Measurements from ENCODE around the gene FNDC1. TPM values are rescaled to one million over a fixed set of nuclear protein-coding genes. Genes with fewer than 3 reads are reported as not detected.

FNDC1 gene
- total RNA-seq, 4 donors from 2014 or later = 2.3 to 6.6 (median 4.6) TPM

DNA sequence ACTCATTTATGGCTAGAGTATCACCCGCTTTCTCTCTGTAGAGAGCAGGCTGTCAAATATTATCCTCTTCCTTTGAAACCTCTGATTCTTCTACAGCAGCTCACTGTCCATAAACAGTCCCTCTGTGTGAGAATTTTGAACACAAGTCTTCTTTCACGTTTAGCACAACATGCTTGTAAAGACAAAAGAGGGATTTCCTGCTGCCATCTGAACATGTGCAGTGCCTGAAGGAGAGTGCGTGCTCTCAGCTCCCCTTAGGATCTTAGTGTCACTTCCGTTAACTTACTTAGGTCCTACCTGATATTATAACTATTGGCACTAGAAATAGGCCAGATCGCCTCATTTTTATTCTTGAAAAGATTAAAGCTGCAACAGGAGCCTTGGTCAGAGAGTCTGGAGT is 50.9 kb downstream of the FNDC1 start:
- TF ChIP-seq, protein P1, sequence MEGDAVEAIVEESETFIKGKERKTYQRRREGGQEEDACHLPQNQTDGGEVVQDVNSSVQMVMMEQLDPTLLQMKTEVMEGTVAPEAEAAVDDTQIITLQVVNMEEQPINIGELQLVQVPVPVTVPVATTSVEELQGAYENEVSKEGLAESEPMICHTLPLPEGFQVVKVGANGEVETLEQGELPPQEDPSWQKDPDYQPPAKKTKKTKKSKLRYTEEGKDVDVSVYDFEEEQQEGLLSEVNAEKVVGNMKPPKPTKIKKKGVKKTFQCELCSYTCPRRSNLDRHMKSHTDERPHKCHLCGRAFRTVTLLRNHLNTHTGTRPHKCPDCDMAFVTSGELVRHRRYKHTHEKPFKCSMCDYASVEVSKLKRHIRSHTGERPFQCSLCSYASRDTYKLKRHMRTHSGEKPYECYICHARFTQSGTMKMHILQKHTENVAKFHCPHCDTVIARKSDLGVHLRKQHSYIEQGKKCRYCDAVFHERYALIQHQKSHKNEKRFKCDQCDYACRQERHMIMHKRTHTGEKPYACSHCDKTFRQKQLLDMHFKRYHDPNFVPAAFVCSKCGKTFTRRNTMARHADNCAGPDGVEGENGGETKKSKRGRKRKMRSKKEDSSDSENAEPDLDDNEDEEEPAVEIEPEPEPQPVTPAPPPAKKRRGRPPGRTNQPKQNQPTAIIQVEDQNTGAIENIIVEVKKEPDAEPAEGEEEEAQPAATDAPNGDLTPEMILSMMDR (IDR thresholded peaks at IDR 0.05; ENCODE audit: low read depth) = no peak

DNA sequence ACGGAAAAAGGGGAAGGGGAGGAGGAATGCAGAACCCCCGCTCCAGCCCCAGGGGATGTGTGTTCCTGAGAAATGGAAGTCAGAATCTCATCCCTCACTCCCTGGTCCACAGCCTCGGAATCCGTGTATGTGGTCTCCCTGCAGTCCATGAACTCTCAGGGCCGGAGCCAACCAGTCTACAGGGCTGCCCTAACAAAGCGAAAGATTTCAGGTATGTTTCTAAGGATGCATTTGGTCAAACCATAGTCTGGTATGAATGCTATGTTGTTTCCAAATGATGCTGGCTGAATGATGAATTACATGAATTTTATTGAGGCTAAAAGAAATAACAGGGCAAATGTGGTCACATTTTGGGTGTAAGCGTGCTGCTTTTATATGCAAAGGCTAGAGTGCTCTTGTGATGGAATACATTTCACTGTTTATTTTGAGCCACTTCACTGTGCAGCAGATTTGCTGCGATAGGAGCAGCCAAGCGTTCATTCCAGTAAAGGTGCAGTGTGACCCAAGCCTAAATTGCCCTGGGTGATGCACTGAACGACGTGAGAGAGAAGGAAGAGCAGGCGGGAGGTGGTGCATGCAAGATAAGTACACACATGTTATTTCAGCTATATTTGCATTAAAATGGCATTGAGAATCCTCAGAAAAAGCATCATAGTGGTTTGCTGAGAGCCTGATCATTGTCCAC is 52.4 kb downstream of the FNDC1 start:
- TF ChIP-seq, protein P1 (IDR thresholded peaks at IDR 0.05; ENCODE audit: low read depth) = no peak

DNA sequence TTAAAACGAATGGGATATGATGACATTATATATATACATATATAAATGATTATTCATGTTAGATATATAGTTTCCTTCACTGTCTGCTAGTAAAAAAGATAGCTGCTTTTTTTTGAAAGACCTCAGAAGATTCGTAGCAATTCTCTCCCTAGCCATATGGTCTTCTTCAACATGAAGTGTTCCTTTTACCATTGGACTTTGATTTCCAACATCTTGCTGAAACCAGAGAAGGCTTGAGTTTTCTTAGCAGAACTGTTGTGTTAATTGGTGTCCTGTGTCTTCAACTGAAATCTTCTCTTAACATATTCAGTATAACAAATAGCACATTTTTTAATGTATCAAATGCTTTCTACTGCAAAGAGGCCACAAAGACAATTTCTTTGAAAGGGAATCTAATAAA is 55.3 kb downstream of the FNDC1 start:
- TF ChIP-seq, protein P1 (IDR thresholded peaks at IDR 0.05; ENCODE audit: low read depth) = no peak

DNA sequence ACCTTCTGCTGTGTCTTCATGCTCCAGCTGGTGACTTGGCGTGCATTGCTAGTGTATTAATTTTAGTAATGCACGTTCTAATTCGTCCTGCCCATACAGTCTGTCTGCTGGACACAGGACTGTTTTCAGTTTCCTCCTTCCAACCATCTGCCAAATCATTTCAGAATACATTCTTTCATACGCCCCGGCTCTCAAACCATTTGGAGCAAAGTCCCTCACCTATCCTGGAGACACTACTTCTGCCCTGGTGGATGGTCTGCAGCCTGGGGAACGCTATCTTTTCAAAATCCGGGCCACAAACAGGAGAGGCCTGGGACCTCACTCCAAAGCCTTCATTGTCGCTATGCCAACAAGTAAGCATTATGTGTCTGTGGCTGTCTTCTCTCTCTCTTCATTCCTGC is 60.5 kb downstream of the FNDC1 start:
- TF ChIP-seq, protein P1 (IDR thresholded peaks at IDR 0.05; ENCODE audit: low read depth) = no peak

DNA sequence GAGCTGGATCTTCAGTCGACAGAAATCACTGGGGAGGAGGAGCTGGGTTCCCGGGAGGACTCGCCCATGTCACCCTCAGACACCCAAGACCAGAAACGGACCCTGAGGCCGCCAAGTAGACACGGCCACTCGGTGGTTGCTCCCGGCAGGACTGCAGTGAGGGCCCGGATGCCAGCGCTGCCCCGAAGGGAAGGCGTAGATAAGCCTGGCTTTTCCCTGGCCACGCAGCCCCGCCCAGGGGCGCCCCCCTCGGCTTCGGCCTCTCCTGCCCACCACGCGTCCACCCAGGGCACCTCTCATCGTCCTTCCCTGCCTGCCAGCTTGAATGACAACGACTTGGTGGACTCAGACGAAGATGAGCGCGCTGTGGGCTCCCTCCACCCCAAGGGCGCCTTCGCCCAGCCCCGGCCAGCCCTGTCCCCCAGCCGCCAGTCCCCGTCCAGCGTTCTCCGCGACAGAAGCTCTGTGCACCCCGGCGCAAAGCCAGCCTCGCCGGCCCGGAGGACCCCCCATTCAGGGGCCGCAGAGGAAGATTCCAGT is 63.0 kb downstream of the FNDC1 start:
- TF ChIP-seq, protein P1 (IDR thresholded peaks at IDR 0.05; ENCODE audit: low read depth) = no peak

DNA sequence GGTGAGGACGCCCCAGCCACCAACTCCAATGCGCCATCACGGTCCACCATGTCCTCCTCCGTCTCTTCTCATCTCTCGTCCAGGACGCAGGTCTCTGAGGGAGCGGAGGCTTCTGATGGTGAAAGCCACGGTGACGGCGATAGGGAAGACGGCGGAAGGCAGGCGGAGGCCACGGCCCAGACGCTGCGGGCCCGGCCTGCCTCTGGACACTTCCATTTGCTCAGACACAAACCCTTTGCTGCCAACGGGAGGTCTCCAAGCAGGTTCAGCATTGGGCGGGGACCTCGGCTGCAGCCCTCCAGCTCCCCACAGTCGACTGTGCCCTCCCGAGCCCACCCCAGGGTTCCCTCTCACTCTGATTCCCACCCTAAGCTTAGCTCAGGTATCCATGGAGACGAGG is 63.6 kb downstream of the FNDC1 start:
- TF ChIP-seq, protein P1 (IDR thresholded peaks at IDR 0.05; ENCODE audit: low read depth) = no peak

DNA sequence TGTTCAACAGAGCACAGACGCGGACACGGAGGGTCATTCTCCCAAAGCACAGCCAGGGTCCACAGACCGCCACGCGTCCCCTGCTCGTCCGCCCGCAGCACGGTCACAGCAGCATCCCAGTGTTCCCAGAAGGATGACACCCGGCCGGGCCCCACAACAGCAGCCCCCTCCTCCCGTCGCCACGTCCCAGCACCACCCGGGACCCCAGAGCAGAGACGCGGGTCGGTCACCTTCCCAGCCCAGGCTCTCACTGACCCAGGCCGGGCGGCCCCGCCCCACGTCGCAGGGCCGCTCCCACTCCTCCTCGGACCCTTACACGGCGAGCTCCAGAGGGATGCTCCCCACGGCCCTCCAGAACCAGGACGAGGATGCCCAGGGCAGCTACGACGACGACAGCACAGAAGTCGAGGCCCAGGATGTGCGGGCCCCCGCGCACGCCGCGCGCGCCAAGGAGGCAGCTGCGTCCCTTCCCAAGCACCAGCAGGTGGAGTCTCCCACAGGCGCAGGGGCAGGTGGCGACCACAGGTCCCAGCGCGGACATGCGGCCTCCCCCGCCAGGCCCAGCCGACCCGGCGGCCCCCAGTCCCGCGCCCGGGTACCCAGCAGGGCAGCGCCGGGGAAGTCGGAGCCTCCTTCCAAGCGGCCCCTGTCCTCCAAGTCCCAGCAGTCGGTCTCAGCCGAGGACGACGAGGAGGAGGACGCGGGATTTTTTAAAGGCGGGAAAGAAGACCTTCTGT is 64.3 kb downstream of the FNDC1 start:
- TF ChIP-seq, protein P1 (IDR thresholded peaks at IDR 0.05; ENCODE audit: low read depth) = no peak

Measured in subcutaneous adipose tissue (tissue), 4 donors.